ENCODE data around the gene SELENOW.
"Not testable (repeated sequence)": the region's sequence is repeated elsewhere in the genome, so short reads cannot be mapped to it uniquely, and the experiment has no call there.

Gene SELENOW

GRCh38 chr19:47818221-47818620 lies 39.7 kb downstream of the SELENOW start:
- not testable (repeated sequence) for H3K4me1 ChIP-seq (ENCODE audit: control insufficient read depth, insufficient read depth, low read length); H3K36me3 ChIP-seq (ENCODE audit: control insufficient read depth, insufficient read depth, low read length); H3K4me3 ChIP-seq (ENCODE audit: low read length); H3K27ac ChIP-seq (ENCODE audit: low read depth, low read length); H3K9ac ChIP-seq (ENCODE audit: low read length); H3K27me3 ChIP-seq (ENCODE audit: control insufficient read depth, insufficient read depth, low read length)

- Histone ChIP-seq H3K36me3 (ENCODE audit: control insufficient read depth, insufficient read depth, low read length) (no peaks in the 10 kb centered on the region), H3K4me3 (ENCODE audit: low read length) (no peak overlapping the region), H3K27me3 (ENCODE audit: control insufficient read depth, insufficient read depth, low read length) (peaks cover 2% of the 10 kb centered on the region)
These were observed 41.4 kb downstream of the SELENOW start for GRCh38 chr19:47819858-47820257.

GRCh38 chr19:47820410-47820809 lies 41.9 kb downstream of the SELENOW start:
- Histone ChIP-seq H3K27ac (ENCODE audit: low read depth, low read length) (no peak overlapping the region), H3K36me3 (ENCODE audit: control insufficient read depth, insufficient read depth, low read length) (no peaks in the 10 kb centered on the region), H3K4me1 (ENCODE audit: control insufficient read depth, insufficient read depth, low read length) (no peaks in the 10 kb centered on the region), H3K27me3 (ENCODE audit: control insufficient read depth, insufficient read depth, low read length) (peaks cover 2% of the 10 kb centered on the region), H3K4me3 (ENCODE audit: low read length) (no peak overlapping the region), H3K9ac (ENCODE audit: low read length) (no peak overlapping the region)

More at GRCh38 chr19:47819858-47820257, 41.4 kb downstream of the SELENOW start:
- Histone ChIP-seq H3K4me1 (ENCODE audit: control insufficient read depth, insufficient read depth, low read length) (no peaks in the 10 kb centered on the region), H3K27ac (ENCODE audit: low read depth, low read length) (no peak overlapping the region), H3K9ac (ENCODE audit: low read length) (no peak overlapping the region)

GRCh38 chr19:47821460-47822020 lies 43.0 kb downstream of the SELENOW start, which contains the start of gene CRX:
TSS of gene CRX (plus strand) at chr19:47821937. CDS start at chr19:47834444, 12,507 bp downstream.
- Histone ChIP-seq H3K36me3 (ENCODE audit: control insufficient read depth, insufficient read depth, low read length) (no peaks in the 10 kb centered on the region), H3K4me3 (ENCODE audit: low read length) (no peak within 1 kb of the TSS), H3K27ac (ENCODE audit: low read depth, low read length) (no peak within 1 kb of the TSS), H3K27me3 (ENCODE audit: control insufficient read depth, insufficient read depth, low read length) (peaks cover 2% of the 10 kb centered on the region), H3K4me1 (ENCODE audit: control insufficient read depth, insufficient read depth, low read length) (no peaks in the 10 kb centered on the region), H3K9ac (ENCODE audit: low read length) (no peak within 1 kb of the TSS)

- H3K36me3 ChIP-seq (ENCODE audit: control insufficient read depth, insufficient read depth, low read length) = no peaks in the 10 kb centered on the region
- no peaks in the 10 kb centered on the region for H3K4me1 ChIP-seq (ENCODE audit: control insufficient read depth, insufficient read depth, low read length)
- H3K27me3 ChIP-seq (ENCODE audit: control insufficient read depth, insufficient read depth, low read length) = peaks cover 2% of the 10 kb centered on the region
These were observed 45.9 kb downstream of the SELENOW start for GRCh38 chr19:47824396-47824795.

GRCh38 chr19:47826800-47827199 lies 48.3 kb downstream of the SELENOW start:
- no peaks in the 10 kb centered on the region for H3K36me3 ChIP-seq (ENCODE audit: control insufficient read depth, insufficient read depth, low read length)
- H3K9ac ChIP-seq (ENCODE audit: low read length) = no peak overlapping the region
- H3K4me3 ChIP-seq (ENCODE audit: low read length) = no peak overlapping the region
- H3K27me3 ChIP-seq (ENCODE audit: control insufficient read depth, insufficient read depth, low read length) = no peaks in the 10 kb centered on the region
- H3K27ac ChIP-seq (ENCODE audit: low read depth, low read length) = no peak overlapping the region
- no peaks in the 10 kb centered on the region for H3K4me1 ChIP-seq (ENCODE audit: control insufficient read depth, insufficient read depth, low read length)

More at GRCh38 chr19:47824396-47824795, 45.9 kb downstream of the SELENOW start:
- no peak overlapping the region for H3K4me3 ChIP-seq (ENCODE audit: low read length)
- H3K27ac ChIP-seq (ENCODE audit: low read depth, low read length) = no peak overlapping the region
- no peak overlapping the region for H3K9ac ChIP-seq (ENCODE audit: low read length)

GRCh38 chr19:47832723-47833122 lies 54.2 kb downstream of the SELENOW start:
- no peaks in the 10 kb centered on the region for H3K27me3 ChIP-seq (ENCODE audit: control insufficient read depth, insufficient read depth, low read length)
- no peak overlapping the region for H3K9ac ChIP-seq (ENCODE audit: low read length)
- no peaks in the 10 kb centered on the region for H3K4me1 ChIP-seq (ENCODE audit: control insufficient read depth, insufficient read depth, low read length)
- no peak overlapping the region for H3K4me3 ChIP-seq (ENCODE audit: low read length)
- no peak overlapping the region for H3K27ac ChIP-seq (ENCODE audit: low read depth, low read length)
- no peaks in the 10 kb centered on the region for H3K36me3 ChIP-seq (ENCODE audit: control insufficient read depth, insufficient read depth, low read length)
